ENCODE measurements around the gene BCR. TPM values are rescaled to one million over a fixed set of nuclear protein-coding genes. Genes with fewer than 3 reads are reported as not detected.

The BCR gene
- total RNA-seq, 4 donors from 2014 or later = 36.9 to 514 (median 91.0) TPM

- peak; percentile 64 for DNase-seq
- Histone ChIP-seq H3K4me3 (no peak overlapping the region), H3K27ac (peak overlapping the region; percentile 48 to 75 (median 57)), H3K27me3 (no peaks in the 10 kb centered on the region), H3K36me3 (peaks cover 0 to 10% (median 0%) of the 10 kb centered on the region in 4 donors), H3K4me1 (peaks cover 13 to 23% (median 15%) of the 10 kb centered on the region in 4 donors), H3K9me3 (no peaks in the 10 kb centered on the region)
- TF ChIP-seq POLR2AphosphoS5 (IDR thresholded peaks at IDR 0.05) = peak in 1 of 3 donors; percentile 22
- TF ChIP-seq CTCF (IDR thresholded peaks at IDR 0.05) = no peak
- peak; percentile 16 for TF ChIP-seq POLR2A (IDR thresholded peaks at IDR 0.05)
- WGBS, 2 donors (ENCODE audit: low coverage in 1 of 2) = 27 to 59% methylated on average over 2 to 19 of the region's 19 CpGs
- intact Hi-C loops (cut with DNase I; ENCODE audit: low total_unique reads) (no loop called here), in situ Hi-C loops (cut with MboI; ENCODE audit: low pct_ligation_motif_present in 1 of 4, low pct_unique_long_range_greater_than_20kb in 1 of 4, low sequenced_read_pairs in 3 of 4) (no loop called here)
These were observed 76.9 kb downstream of the BCR start for GRCh38 chr22:23256986-23257888.

- TF ChIP-seq POLR2AphosphoS5 (IDR thresholded peaks at IDR 0.05) (no peak), POLR2A (IDR thresholded peaks at IDR 0.05) (no peak), CTCF (IDR thresholded peaks at IDR 0.05) (no peak), EP300 (IDR thresholded peaks at IDR 0.05; ENCODE audit: low read depth) (no peak)
- Histone ChIP-seq H3K9me3 (no peaks in the 10 kb centered on the region), H3K4me3 (no peak overlapping the region), H3K36me3 (peaks cover 0 to 10% (median 0%) of the 10 kb centered on the region in 4 donors), H3K4me1 (peaks cover 13 to 23% (median 15%) of the 10 kb centered on the region in 4 donors), H3K27me3 (no peaks in the 10 kb centered on the region), H3K27ac (peak overlapping the region in 3 of 4 donors; percentile 51 to 75 (median 63))
- intact Hi-C loops (cut with DNase I; ENCODE audit: low total_unique reads) = no loop called here
- no peak for DNase-seq
- WGBS, 2 donors (ENCODE audit: low coverage in 1 of 2) = 90% methylated on average over 15 of the region's 15 CpGs; no CpG with 5 or more reads in 1 of the 2 donors
- in situ Hi-C loops (cut with MboI; ENCODE audit: low pct_ligation_motif_present in 1 of 4, low pct_unique_long_range_greater_than_20kb in 1 of 4, low sequenced_read_pairs in 3 of 4) = no loop called here
These were observed 77.8 kb downstream of the BCR start for GRCh38 chr22:23257889-23258825.

GRCh38 chr22:23258826-23259170 lies 78.5 kb downstream of the BCR start:
- Histone ChIP-seq H3K9me3 (no peaks in the 10 kb centered on the region), H3K4me3 (no peak overlapping the region), H3K36me3 (peaks cover 0 to 10% (median 0%) of the 10 kb centered on the region in 4 donors), H3K4me1 (peaks cover 13 to 23% (median 15%) of the 10 kb centered on the region in 4 donors), H3K27me3 (no peaks in the 10 kb centered on the region), H3K27ac (no peak overlapping the region)
- WGBS, 2 donors (ENCODE audit: low coverage in 1 of 2) = 96% methylated on average over 11 of the region's 11 CpGs; no CpG with 5 or more reads in 1 of the 2 donors
- in situ Hi-C loops (cut with MboI; ENCODE audit: low pct_ligation_motif_present in 1 of 4, low pct_unique_long_range_greater_than_20kb in 1 of 4, low sequenced_read_pairs in 3 of 4) = no loop called here
- TF ChIP-seq POLR2A (IDR thresholded peaks at IDR 0.05) = no peak
- no peak for TF ChIP-seq POLR2AphosphoS5 (IDR thresholded peaks at IDR 0.05)
- TF ChIP-seq CTCF (IDR thresholded peaks at IDR 0.05) = no peak
- no peak for TF ChIP-seq EP300 (IDR thresholded peaks at IDR 0.05; ENCODE audit: low read depth)
- intact Hi-C loops (cut with DNase I; ENCODE audit: low total_unique reads) = no loop called here
- DNase-seq = no peak

Data from transverse colon (tissue), 4 donors.